Stimulated activated CD4-positive, alpha-beta T cell treated with anti-CD3 and anti-CD28 coated beads, TNF-alpha, amount 100 ng/mL, for 1 hour (primary cell): ENCODE measurements around the gene DRAM1.
"Not testable (repeated sequence)": the region's sequence is repeated elsewhere in the genome, so short reads cannot be mapped to it uniquely, and the experiment has no call there.

Experiments
- DNase-seq, 3 donors: peaks; one replicate each; pipeline ENCODE4 v3.0.0-alpha.2; 2020; ENCODE audit warnings: low read depth in 3 of 3, low spot score in 1 of 3

Gene DRAM1

DNA sequence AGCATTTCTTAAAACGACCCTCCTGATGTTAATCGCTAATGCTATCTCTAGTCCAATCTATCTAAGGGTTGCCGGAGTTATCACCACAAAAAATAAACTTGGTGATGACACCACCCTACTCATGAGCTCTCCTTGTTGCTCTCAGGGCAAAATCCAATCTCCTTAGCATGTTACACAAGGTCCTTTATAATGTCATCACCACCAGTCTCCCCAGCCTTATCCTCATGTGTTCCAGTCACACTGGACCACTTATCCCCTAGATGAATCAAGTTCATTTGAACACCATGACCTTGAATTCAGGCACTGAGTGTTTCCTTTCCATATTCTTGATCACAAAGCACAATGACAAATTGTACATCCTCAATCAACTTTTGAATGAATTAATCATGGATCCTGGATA is 19.0 kb upstream of the DRAM1 start:
- no peak for DNase-seq

DNA sequence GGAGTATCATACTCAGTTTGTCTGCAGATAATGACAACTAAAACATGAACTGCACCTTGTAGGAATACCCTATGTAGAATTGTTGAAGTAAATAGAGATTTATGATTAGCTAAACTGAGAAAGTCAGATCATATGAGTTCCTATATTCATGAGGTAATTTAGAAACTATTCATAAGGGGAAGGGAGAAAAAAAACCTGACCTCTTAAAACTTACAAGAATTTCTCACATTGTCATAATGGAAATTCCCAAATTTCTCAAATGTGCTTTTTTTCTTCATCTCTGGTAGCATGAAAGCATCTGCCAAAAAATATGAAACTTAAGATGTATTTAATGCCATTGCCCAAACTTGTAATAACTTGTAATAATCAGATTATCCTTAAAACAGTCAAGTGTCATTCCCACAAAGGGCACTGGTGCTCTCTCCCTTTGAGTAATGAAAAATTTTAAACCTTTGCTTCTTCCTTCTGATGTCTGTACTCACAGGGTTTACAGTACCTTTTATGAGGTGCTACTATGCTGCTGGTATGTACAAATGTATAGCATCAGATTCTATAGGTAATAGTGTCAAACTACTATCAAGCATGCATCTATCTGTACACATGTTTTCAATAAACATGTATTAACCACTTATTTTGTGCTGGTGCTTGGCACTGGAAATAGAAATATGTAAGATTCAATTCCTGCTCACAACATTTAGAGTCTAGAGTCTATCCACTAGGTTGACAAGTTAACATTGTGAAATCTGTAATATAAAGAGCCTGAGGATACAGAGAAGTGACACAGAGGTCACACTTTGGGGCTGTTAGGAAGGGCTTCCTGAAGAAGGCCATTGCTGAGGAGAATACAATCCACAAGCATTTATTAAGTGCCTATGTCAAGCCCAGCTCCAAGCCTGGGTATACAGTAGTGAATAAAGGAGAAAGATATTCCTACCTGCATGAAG is 17.4 kb upstream of the DRAM1 start:
- no peak for DNase-seq

DNA sequence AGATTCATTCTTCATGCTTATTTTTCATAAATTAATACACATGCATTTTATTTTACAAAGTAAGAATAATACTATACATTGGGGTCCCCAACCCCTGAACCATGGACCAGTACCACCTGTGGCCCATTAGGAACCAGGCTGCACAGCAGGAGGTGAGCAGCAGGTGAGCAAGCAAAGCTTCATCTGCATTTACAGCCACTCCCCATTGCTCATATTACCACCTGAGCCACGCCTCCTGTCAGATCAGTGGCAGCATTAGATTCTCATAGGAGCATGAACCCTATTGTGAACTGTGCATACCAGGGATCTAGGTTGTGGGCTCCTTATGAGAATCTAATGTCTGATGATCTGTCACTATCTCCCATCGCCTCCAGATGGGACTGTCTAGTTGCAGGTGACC is 15.7 kb upstream of the DRAM1 start:
- not testable (repeated sequence) for DNase-seq

GRCh38 chr12:101862245-101862644 is 15.1 kb upstream of the DRAM1 start:
- no peak for DNase-seq

- no peak for DNase-seq
These were observed 13.4 kb upstream of the DRAM1 start for GRCh38 chr12:101863981-101864380.

- DNase-seq = no peak
These were observed 10.6 kb upstream of the DRAM1 start for GRCh38 chr12:101866615-101867373.

DNA sequence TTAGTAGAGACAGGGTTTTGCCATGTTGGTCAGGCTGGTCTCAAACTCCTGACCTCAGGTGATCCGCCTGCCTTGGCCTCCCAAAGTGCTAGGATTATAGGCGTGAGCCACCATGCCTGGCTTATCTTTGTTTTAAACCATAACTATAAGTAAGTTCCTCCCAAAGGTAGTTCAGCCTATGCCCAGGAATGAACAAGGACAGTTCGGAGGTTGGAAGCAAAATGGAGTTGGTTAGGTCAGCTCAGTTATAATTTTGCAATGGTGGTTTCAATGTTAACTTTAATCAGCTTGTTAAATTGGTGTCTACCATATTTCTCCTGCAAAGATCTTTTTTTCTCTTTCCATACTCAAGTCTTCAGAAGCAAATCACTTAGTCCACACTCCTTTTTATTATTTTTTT is 9.8 kb upstream of the DRAM1 start:
- not testable (repeated sequence) for DNase-seq

DNA sequence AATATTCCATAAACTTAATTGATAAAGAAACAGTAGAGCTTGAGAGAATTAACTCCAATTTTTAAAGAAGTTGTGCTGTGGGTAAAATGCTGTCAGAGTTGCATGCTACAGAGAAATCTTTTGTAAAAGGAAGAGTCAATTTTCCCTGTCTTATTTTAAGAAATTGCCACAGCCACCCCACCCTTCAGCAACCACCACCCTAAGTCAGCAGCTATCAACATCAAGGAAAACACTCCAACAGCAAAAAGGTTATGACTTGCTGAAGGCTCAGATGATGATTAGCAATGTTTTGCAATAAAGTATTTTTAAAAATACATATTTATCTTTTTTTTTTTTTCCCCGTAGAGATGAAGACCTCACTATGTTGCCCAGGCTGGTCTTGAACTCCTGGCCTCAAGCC is 6.5 kb upstream of the DRAM1 start:
- no peak for DNase-seq

DNA sequence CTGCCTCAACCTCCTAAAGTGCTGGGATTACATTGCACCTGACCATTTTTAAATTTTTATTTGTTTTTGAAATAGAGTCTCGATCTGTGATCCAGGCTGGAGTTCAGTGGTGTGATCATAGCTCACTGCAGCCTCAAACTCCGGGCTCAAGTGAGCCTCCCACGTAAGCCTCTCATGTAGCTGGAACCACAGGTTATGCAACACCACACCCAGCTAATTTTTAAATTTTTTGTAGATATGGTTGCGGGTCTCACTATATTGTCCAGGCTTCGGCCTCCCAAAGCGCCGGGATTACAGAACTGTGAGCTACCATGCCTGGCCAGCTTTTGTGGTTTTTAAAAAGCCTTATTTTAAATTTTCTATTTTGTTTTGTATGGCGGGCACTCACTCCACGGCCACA is 2.2 kb upstream of the DRAM1 start:
- DNase-seq = no peak

- no peak for DNase-seq
These were observed 989 bp upstream of the DRAM1 start for GRCh38 chr12:101876322-101876860.

GRCh38 chr12:101877806-101878242 is 444 bp downstream of the DRAM1 start:
- no peak for DNase-seq

GRCh38 chr12:101878243-101878821 is 952 bp downstream of the DRAM1 start:
- DNase-seq = no peak

DNA sequence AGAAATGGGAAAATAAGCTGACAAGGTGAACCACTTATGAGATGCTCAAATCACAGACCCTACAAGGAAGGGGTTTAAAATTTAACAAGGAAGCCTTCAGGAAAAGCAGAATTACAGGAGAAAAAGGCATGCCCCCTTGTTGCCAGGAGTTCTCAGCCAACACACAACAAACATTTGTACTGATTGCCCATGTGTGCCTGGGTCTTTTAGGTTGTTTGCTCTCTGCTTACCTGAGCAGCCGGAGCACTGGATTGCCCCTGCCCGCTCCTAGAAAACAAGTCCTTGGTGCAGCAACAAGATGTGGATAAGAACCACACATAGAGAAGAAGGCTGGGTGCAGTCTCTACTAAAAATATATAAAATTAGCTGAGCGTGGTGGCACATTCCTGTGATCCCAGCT is 3.4 kb downstream of the DRAM1 start:
- DNase-seq = no peak

DNA sequence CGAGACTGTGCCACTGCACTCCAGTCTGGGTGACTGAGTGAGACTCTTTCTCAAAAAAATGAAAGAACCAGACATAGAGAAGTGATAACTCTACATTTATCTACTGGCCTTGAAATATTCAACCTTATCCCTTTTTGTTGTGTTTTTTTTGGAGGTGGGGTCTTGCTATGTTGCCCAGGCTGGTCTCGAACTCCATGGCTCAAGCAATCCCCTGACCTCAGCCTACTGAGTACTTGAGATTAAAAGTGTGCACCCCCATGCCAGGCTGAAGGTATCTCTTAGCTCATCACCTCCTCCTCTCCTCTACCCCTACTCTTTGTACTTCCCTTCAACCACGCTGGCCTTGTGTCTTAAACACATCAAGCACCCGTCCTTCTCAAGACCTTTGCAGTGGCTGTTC is 3.8 kb downstream of the DRAM1 start:
- no peak for DNase-seq

- DNase-seq = no peak
These were observed 6.8 kb downstream of the DRAM1 start for GRCh38 chr12:101884174-101884573.

DNA sequence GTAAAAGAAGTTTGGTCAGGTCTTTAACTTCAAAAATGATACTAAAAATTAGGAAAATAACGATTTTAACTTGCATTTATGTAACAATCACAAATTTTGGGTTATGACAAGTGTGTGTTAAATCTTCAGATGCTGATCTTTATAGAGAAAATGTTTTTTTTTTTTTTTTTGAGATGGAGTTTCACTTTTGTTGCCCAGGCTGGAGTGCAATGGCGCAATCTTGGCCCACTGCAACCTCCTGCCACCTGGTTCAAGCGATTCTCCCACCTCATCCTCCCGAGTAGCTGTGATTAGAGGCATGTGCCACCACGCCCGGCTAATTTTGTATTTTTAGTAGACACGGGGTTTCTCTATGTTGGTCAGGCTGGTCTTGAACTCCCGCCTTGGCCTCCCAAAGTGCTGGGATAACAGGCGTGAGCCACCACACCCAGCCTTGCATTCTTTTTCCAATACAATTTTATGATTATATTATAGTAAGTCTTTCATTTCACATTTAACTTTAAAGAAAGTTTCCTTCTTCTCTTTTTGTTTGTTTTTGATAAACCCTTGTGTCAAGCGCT is 7.5 kb downstream of the DRAM1 start:
- not testable (repeated sequence) for DNase-seq

DNA sequence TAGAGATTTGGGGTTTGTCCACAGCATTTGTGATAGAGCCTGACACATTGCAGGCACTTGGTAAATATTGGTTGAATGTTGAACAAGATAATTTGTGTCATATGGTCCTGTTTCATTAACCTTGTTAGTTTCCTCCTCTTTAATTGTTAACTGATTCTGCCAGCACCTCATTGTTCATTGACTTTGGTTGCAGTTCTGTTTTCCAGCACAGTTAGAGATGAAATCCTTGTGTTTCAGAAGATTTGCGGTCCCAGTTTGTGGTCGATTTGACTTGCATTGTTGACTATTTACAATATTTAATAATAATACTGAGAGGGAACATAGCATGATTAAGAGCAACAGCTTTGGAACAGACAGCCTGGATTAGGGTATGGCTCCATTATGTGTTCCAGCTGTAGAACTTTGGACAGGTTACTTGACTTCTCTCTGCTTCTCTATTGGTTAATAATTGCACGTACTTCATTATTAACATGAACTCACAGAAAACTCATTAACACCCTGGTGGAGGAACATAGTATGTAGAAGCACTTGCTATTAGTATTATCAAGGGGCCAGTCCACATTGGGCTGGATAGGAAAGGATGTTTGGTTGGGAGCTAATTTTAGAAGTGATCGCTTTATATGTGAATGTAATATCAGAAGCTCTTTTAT is 8.7 kb downstream of the DRAM1 start:
- no peak for DNase-seq

GRCh38 chr12:101889211-101889752 is 11.9 kb downstream of the DRAM1 start:
- DNase-seq = no peak

DNA sequence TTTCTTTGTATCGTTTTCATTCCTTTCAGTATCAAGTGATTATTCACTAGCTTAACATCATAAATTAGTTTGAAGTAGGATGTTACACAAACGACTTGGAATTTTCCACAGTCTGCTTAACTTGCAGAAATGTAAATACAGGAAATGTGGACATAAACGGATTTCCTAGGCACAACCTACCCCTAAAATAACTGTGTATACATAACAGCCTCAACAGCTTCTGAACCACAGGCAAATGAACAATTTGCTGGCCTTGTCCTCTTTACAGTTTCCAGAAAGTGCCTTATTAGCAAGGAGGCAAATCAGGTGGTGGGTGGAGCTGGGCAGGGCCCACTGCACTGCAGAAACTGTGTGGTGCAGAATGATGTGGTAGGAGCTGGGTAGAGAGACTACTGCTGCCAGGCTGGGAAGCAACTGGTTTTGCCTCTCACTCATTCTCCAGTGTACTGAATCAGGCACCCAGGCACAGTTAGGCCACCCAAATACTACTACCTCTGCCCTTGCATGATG is 14.1 kb downstream of the DRAM1 start:
- DNase-seq = no peak

DNA sequence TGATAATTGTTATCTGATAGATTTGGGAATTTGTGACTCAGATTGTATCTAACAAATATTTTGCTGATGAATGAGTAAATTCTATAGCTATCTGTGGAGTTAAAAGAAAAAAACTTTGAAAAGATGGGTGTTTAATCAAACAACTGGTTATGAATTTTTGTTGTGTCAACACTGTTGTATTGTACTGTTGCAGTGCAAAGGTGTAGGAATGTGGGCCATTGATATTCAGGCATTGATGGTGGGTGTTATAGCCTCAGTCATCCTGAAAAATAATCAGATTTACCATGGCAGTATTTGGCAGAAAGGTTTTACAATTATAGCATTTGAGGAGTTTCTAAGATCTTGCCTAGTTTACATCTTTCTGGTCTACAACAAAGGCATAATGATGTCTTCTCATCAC is 15.4 kb downstream of the DRAM1 start:
- DNase-seq = no peak
